ENCODE results near the gene SCYGR3.

Gene SCYGR3, protein sequence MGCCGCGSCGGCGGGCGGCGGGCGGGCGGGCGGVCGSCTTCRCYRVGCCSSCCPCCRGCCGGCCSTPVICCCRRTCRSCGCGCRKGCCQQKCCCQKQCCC

DNA sequence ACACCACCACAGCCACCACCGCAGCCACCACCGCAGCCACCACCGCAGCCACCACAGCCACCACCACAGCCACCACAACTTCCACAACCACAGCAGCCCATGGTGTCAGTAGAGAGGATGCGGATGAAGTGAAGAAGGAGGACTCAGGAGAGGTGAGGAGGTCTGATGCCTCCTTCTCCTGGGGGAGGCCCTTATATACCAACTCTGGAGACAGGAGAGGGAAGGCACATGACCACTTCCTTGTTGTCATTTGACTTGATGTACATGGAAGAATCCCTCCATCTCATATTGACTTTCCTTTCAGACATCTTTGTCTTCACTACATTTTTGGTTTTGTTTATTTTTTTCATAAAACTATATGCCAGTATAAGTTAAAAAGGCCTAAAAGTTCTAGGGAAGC lies at the start of gene SCYGR3:
Gene SCYGR3, minus strand, starts transcription at position 101 of the 400 bp plus-strand sequence. Its CDS starts 0 bp downstream, at position 101.
- TF ChIP-seq, protein P1, sequence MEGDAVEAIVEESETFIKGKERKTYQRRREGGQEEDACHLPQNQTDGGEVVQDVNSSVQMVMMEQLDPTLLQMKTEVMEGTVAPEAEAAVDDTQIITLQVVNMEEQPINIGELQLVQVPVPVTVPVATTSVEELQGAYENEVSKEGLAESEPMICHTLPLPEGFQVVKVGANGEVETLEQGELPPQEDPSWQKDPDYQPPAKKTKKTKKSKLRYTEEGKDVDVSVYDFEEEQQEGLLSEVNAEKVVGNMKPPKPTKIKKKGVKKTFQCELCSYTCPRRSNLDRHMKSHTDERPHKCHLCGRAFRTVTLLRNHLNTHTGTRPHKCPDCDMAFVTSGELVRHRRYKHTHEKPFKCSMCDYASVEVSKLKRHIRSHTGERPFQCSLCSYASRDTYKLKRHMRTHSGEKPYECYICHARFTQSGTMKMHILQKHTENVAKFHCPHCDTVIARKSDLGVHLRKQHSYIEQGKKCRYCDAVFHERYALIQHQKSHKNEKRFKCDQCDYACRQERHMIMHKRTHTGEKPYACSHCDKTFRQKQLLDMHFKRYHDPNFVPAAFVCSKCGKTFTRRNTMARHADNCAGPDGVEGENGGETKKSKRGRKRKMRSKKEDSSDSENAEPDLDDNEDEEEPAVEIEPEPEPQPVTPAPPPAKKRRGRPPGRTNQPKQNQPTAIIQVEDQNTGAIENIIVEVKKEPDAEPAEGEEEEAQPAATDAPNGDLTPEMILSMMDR (IDR thresholded peaks at IDR 0.05), result no peak
- Histone ChIP-seq H3K9me3 (no peaks in the 10 kb centered on the region), H3K4me3 (ENCODE audit: low read depth in 1 of 2, low read length in 1 of 2) (no peak within 1 kb of the TSS), H3K27ac (no peak within 1 kb of the TSS), H3K27me3 (peaks cover 42% of the 10 kb centered on the region), H3K36me3 (no peaks in the 10 kb centered on the region), H3K4me1 (ENCODE audit: control insufficient read depth in 1 of 2, insufficient read depth in 1 of 2, low read depth in 1 of 2, low read length in 1 of 2) (no peaks in the 10 kb centered on the region)

GRCh38 chr2:227661827-227662226 lies 47.2 kb upstream of the SCYGR3 start:
- no peak overlapping the region for H3K4me3 ChIP-seq (ENCODE audit: low read depth in 1 of 2, low read length in 1 of 2)
- H3K4me1 ChIP-seq (ENCODE audit: control insufficient read depth in 1 of 2, insufficient read depth in 1 of 2, low read depth in 1 of 2, low read length in 1 of 2), result no peaks in the 10 kb centered on the region
- peaks cover 10% of the 10 kb centered on the region for H3K27me3 ChIP-seq
- H3K27ac ChIP-seq, result no peak overlapping the region
- TF ChIP-seq, protein P1 (IDR thresholded peaks at IDR 0.05), result no peak
- H3K9me3 ChIP-seq, result no peaks in the 10 kb centered on the region
- no peaks in the 10 kb centered on the region for H3K36me3 ChIP-seq

DNA sequence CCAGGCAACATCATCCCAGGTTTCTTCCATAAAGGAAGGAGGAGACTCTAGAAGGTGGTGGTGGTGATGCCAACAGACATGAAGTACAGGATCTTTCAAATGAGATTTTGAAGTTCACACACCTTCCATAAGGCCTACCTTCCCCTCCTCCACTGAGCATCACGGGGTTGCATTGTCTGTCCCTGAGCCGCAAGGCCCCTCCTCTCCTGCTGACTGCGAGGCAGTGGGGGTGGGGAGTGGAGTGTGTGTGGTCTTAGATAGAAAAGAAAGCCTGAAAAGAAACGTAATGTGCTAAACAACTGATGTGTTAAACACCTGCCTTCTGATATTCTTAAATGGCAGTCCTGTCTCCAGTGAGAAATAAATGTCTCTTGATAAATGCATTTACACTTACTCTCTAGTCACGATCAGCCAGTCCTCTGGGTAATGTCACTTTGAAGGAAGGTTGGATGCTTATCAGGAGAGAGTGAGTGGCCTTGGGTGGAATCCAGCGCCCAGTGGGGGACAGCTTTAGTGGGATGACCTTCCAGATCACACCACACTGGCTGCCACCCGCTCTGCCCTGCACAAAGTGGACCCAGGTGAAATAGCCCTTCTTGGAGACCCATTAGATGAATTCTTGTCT lies 46.5 kb upstream of the SCYGR3 start:
- no peak overlapping the region for H3K4me3 ChIP-seq (ENCODE audit: low read depth in 1 of 2, low read length in 1 of 2)
- peaks cover 10% of the 10 kb centered on the region for H3K27me3 ChIP-seq
- TF ChIP-seq, protein P1 (IDR thresholded peaks at IDR 0.05), result no peak
- H3K27ac ChIP-seq, result no peak overlapping the region
- no peaks in the 10 kb centered on the region for H3K4me1 ChIP-seq (ENCODE audit: control insufficient read depth in 1 of 2, insufficient read depth in 1 of 2, low read depth in 1 of 2, low read length in 1 of 2)
- H3K36me3 ChIP-seq, result no peaks in the 10 kb centered on the region
- no peaks in the 10 kb centered on the region for H3K9me3 ChIP-seq

- Histone ChIP-seq H3K4me3 (ENCODE audit: low read depth in 1 of 2, low read length in 1 of 2) (no peak overlapping the region), H3K27me3 (peaks cover 19% of the 10 kb centered on the region), H3K27ac (no peak overlapping the region), H3K9me3 (no peaks in the 10 kb centered on the region), H3K4me1 (ENCODE audit: control insufficient read depth in 1 of 2, insufficient read depth in 1 of 2, low read depth in 1 of 2, low read length in 1 of 2) (no peaks in the 10 kb centered on the region), H3K36me3 (no peaks in the 10 kb centered on the region)
- TF ChIP-seq, protein P1 (IDR thresholded peaks at IDR 0.05), result no peak
These were observed 42.7 kb upstream of the SCYGR3 start for GRCh38 chr2:227657199-227657845.

DNA sequence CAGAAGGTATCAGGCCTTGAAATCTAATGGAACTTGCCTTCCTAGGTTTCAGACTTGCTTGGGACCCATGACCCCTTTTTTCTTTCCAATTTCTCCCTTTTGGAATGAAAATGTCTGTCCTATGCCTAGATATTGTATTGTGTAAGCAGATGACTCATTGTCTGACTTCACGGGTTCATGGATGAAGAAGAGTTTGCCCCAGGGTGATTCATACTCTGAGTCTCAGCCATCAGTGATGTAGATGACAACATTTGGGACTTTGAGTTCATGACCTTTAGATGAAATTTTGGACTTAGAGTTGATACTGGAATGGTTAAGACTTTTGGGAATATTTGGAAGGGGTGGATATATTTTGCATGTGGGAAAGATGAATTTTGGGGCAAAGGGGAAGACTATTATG lies 40.8 kb upstream of the SCYGR3 start:
- H3K27ac ChIP-seq, result no peak overlapping the region

More for the DNA sequence above, 40.8 kb upstream of the SCYGR3 start:
- Histone ChIP-seq H3K36me3 (no peaks in the 10 kb centered on the region), H3K4me1 (ENCODE audit: control insufficient read depth in 1 of 2, insufficient read depth in 1 of 2, low read depth in 1 of 2, low read length in 1 of 2) (no peaks in the 10 kb centered on the region), H3K4me3 (ENCODE audit: low read depth in 1 of 2, low read length in 1 of 2) (no peak overlapping the region), H3K9me3 (no peaks in the 10 kb centered on the region), H3K27me3 (peaks cover 13% of the 10 kb centered on the region)
- TF ChIP-seq, protein P1 (IDR thresholded peaks at IDR 0.05), result no peak
